ENCODE data around the gene EMILIN3. TPM values are rescaled to one million over a fixed set of nuclear protein-coding genes. Genes with fewer than 3 reads are reported as not detected.

EMILIN3 gene
- total RNA-seq, 1 donor from 2014 or later = 2.1 TPM

DNA sequence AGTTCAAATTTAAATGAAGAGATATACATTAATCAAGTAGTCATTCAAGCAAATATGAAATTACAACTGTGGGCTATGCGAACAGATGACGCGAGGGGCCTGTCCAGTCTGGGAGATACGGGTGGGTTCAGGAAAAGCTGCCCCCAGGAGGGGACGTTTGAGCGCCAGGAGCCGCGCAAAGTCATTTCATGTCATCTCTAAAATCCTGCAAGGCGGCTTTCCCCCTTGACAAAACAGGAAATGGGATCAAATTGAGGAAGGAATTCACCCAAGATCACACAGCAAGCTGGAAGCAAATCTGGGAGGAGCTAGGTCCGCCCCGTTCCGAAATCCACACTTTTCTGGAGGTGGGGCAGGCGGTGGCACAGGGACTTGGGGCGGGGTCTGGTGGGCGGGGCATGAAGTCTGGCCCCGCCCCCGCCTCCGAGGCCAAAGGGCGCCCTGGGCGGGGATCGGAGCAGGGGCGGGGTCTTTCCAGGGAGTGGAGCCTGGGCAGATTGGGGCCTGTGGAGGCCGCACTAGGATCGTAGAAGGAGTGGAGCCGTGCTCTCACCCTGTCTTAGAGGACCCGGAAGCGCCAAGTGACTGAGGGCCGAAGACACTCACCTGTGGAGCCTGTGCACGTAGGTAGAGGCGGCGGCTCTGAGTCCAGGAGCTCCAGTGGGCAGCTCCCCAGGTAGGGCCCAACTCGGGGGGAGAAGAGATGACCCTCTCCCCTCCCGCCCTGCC is 26.1 kb downstream of the EMILIN3 start, which contains the start of gene LPIN3:
Gene LPIN3, plus strand, starts transcription at position 495 of the 729 bp plus-strand sequence. CDS start 4,983 bp downstream, outside the sequence.
- H3K4me3 Mint-ChIP-seq (ENCODE audit: unreplicated experiment) = peak within 1 kb of the TSS; percentile 75
- TF ChIP-seq, protein P1, sequence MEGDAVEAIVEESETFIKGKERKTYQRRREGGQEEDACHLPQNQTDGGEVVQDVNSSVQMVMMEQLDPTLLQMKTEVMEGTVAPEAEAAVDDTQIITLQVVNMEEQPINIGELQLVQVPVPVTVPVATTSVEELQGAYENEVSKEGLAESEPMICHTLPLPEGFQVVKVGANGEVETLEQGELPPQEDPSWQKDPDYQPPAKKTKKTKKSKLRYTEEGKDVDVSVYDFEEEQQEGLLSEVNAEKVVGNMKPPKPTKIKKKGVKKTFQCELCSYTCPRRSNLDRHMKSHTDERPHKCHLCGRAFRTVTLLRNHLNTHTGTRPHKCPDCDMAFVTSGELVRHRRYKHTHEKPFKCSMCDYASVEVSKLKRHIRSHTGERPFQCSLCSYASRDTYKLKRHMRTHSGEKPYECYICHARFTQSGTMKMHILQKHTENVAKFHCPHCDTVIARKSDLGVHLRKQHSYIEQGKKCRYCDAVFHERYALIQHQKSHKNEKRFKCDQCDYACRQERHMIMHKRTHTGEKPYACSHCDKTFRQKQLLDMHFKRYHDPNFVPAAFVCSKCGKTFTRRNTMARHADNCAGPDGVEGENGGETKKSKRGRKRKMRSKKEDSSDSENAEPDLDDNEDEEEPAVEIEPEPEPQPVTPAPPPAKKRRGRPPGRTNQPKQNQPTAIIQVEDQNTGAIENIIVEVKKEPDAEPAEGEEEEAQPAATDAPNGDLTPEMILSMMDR (IDR thresholded peaks at IDR 0.05) = no peak
- no peaks in the 10 kb centered on the region for H3K36me3 Mint-ChIP-seq (ENCODE audit: unreplicated experiment)
- H3K27me3 Mint-ChIP-seq (ENCODE audit: unreplicated experiment) = no peaks in the 10 kb centered on the region
- H3K4me1 Mint-ChIP-seq (ENCODE audit: unreplicated experiment) = peaks cover 12% of the 10 kb centered on the region
- H3K27ac Mint-ChIP-seq (ENCODE audit: unreplicated experiment) = peak within 1 kb of the TSS; percentile 80
- H3K9me3 Mint-ChIP-seq (ENCODE audit: unreplicated experiment) = no peaks in the 10 kb centered on the region
- DNase-seq (ENCODE audit: extremely low spot score, unreplicated experiment) = no peak

DNA sequence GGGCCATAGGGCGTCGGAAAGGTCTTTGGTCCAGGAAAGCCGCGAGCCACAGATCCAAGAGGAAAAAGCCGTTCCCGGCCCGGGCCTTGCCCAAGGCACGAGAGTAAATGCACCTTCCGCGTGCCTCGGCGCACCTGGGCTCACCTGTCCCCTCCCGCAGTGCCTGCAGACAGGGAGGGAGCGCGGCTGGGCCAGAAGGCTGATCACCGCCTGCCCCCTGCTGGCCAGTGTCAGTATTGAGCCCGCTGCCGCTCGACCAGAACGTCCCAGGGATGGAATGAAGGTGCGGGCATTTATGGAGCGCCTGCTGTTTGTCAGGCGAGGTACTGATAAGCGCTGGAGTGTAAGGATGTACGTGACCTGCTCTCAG is 26.7 kb downstream of the EMILIN3 start:
- peak; percentile 92 for DNase-seq (ENCODE audit: extremely low spot score, unreplicated experiment)

DNA sequence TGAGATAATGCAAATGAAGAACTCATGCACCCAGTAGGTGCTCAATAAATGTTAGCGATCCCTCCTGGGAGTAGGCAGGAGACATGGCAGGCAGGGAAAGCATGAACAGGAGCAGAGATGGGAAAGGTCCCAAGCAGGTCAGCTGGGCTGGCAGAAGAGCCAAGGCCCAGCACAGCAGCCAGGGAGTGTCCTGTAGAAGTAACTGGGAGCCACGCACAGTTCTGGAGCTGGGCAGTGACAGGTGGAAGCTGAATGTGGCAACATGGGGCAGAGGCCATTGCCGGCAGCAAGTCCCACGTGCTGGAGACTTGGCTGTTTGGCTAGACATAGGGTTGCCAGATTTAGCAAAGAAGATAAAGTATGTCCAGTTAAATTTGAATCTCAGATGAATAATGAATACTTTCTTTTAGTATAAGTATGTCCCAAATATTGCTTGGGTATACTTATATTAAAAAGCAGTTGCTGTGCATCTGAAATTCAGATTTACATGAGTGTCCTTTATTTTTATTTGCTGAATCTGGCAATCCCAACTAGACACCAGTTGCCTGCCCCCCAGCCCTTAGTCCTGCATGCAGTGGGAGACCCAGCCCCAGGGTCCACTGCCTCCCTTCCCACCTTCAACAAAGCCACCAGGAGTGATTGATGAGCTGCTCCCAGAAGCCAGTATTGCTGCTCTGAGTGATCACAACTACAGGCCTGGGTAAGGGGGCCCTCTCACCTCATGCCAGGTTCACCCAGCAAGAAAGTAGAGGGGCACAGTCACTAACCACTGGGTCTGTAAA is 29.7 kb downstream of the EMILIN3 start:
- H3K27me3 Mint-ChIP-seq (ENCODE audit: unreplicated experiment) = no peaks in the 10 kb centered on the region
- no peaks in the 10 kb centered on the region for H3K36me3 Mint-ChIP-seq (ENCODE audit: unreplicated experiment)
- TF ChIP-seq, protein P1 (IDR thresholded peaks at IDR 0.05) = no peak
- DNase-seq (ENCODE audit: extremely low spot score, unreplicated experiment) = no peak
- peaks cover 12% of the 10 kb centered on the region for H3K4me1 Mint-ChIP-seq (ENCODE audit: unreplicated experiment)
- H3K4me3 Mint-ChIP-seq (ENCODE audit: unreplicated experiment) = no peak overlapping the region
- no peak overlapping the region for H3K27ac Mint-ChIP-seq (ENCODE audit: unreplicated experiment)
- H3K9me3 Mint-ChIP-seq (ENCODE audit: unreplicated experiment) = no peaks in the 10 kb centered on the region

More for the DNA sequence above, 26.7 kb downstream of the EMILIN3 start:
- H3K4me3 Mint-ChIP-seq (ENCODE audit: unreplicated experiment) = peak overlapping the region; percentile 75
- H3K27ac Mint-ChIP-seq (ENCODE audit: unreplicated experiment) = peak overlapping the region; percentile 80
- no peaks in the 10 kb centered on the region for H3K27me3 Mint-ChIP-seq (ENCODE audit: unreplicated experiment)
- H3K36me3 Mint-ChIP-seq (ENCODE audit: unreplicated experiment) = no peaks in the 10 kb centered on the region
- TF ChIP-seq, protein P1 (IDR thresholded peaks at IDR 0.05) = peak; percentile 100
- H3K9me3 Mint-ChIP-seq (ENCODE audit: unreplicated experiment) = no peaks in the 10 kb centered on the region
- peaks cover 12% of the 10 kb centered on the region for H3K4me1 Mint-ChIP-seq (ENCODE audit: unreplicated experiment)

DNA sequence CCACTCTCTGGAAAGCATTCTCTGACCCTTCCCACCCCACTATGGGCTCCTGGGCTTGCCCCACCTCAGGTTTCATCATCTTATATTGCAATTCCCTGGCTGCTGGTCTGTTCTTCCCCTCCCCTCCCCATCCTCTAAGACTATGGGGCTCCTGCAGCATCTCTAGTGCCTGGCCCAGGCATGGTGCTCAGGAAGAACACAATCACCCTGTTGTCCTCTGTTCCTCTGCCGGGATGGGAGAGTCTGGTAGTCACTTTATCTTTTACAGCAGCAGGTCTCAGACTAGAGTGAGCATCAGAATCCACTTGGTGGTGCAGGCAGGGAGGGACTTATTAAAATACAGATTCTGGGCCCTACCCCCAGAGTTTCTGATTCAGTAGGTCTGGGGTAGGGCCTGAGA is 31.0 kb downstream of the EMILIN3 start:
- Mint-ChIP-seq H3K4me3 (ENCODE audit: unreplicated experiment) (no peak overlapping the region), H3K27me3 (ENCODE audit: unreplicated experiment) (no peaks in the 10 kb centered on the region), H3K27ac (ENCODE audit: unreplicated experiment) (no peak overlapping the region), H3K36me3 (ENCODE audit: unreplicated experiment) (no peaks in the 10 kb centered on the region), H3K4me1 (ENCODE audit: unreplicated experiment) (peaks cover 10% of the 10 kb centered on the region), H3K9me3 (ENCODE audit: unreplicated experiment) (no peaks in the 10 kb centered on the region)
- DNase-seq (ENCODE audit: extremely low spot score, unreplicated experiment) = no peak
- TF ChIP-seq, protein P1 (IDR thresholded peaks at IDR 0.05) = no peak

Data from osteocyte (in vitro differentiated cells).